ENCODE measurements around the gene OR6N1.

The OR6N1 gene

GRCh38 chr1:158752155-158752712 lies 19.8 kb downstream of the OR6N1 start:
- DNase-seq (ENCODE audit: low read depth) = no peak

- no peak for DNase-seq (ENCODE audit: low read depth)
Measured at GRCh38 chr1:158735848-158736247, 36.1 kb downstream of the OR6N1 start.

GRCh38 chr1:158732524-158732923 lies 39.5 kb downstream of the OR6N1 start:
- DNase-seq (ENCODE audit: low read depth) = no peak

GRCh38 chr1:158731707-158732106 lies 40.3 kb downstream of the OR6N1 start:
- DNase-seq (ENCODE audit: low read depth) = no peak

GRCh38 chr1:158730453-158730852 lies 41.5 kb downstream of the OR6N1 start:
- DNase-seq (ENCODE audit: low read depth) = no peak

GRCh38 chr1:158728510-158729225 lies 43.3 kb downstream of the OR6N1 start:
- no peak for DNase-seq (ENCODE audit: low read depth)

- DNase-seq (ENCODE audit: low read depth) = no peak
Measured at GRCh38 chr1:158724442-158724841, 47.6 kb downstream of the OR6N1 start.

GRCh38 chr1:158720620-158721019 lies 51.4 kb downstream of the OR6N1 start, which contains the start of gene OR6K3:
Gene OR6K3 (minus strand): TSS chr1:158720720. CDS start chr1:158718115, 2,605 bp downstream.
- no peak for DNase-seq (ENCODE audit: low read depth)

- DNase-seq (ENCODE audit: low read depth) = no peak
Measured at GRCh38 chr1:158719664-158720063, 52.3 kb downstream of the OR6N1 start.

- no peak for DNase-seq (ENCODE audit: low read depth)
Measured at GRCh38 chr1:158717344-158717743, 54.7 kb downstream of the OR6N1 start.

- no peak for DNase-seq (ENCODE audit: low read depth)
Measured at GRCh38 chr1:158716335-158716734, 55.7 kb downstream of the OR6N1 start.

- DNase-seq (ENCODE audit: low read depth) = no peak
Measured at GRCh38 chr1:158714754-158715153, 57.2 kb downstream of the OR6N1 start.
